A673 (cell line): ENCODE measurements around the gene DIS3L2.

Experiments
- EZH2 ChIP-seq: fragments of 200-600 bp; sonication (generic); IDR thresholded peaks from 2 replicates; pipeline ENCODE4 v1.6.1; 2017; ENCODE audit warnings: borderline replicate concordance, low read depth, mild to moderate bottlenecking, mixed read lengths, antibody characterized with exemption, low read length; ENCODE audit not compliant: poor library complexity, severe bottlenecking
- TF ChIP-seq, protein P1 (sequence below): fragments of 300-800, 200-600 bp; sonication (generic); conservative IDR thresholded peaks from 2 replicates; pipeline ENCODE4 v1.5.1; 2017; ENCODE audit warnings: low read depth, mild to moderate bottlenecking, antibody characterized with exemption, low read length, moderate library complexity, mixed read lengths

DNA sequence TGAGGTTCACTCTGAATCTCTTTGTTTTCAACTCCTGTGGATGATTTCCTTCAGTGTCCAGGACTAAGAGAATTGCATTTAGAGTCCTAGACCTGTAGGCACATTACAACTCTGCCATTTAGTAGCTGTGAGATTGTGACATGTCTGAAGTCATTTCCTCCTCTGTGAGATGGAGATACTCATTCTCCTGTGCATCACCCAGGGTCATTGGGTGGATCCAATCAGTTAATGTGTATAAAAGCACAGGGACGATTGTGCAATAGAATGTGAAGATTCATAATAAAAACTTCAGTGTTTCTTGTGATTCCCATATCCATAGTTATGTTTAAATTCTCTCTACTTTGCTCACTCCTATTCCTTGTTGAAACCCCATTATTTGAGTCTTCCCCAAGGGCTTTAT lies 113.6 kb downstream of the DIS3L2 start:
- TF ChIP-seq, protein P1, sequence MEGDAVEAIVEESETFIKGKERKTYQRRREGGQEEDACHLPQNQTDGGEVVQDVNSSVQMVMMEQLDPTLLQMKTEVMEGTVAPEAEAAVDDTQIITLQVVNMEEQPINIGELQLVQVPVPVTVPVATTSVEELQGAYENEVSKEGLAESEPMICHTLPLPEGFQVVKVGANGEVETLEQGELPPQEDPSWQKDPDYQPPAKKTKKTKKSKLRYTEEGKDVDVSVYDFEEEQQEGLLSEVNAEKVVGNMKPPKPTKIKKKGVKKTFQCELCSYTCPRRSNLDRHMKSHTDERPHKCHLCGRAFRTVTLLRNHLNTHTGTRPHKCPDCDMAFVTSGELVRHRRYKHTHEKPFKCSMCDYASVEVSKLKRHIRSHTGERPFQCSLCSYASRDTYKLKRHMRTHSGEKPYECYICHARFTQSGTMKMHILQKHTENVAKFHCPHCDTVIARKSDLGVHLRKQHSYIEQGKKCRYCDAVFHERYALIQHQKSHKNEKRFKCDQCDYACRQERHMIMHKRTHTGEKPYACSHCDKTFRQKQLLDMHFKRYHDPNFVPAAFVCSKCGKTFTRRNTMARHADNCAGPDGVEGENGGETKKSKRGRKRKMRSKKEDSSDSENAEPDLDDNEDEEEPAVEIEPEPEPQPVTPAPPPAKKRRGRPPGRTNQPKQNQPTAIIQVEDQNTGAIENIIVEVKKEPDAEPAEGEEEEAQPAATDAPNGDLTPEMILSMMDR = no peak
- TF ChIP-seq EZH2 = no peak
